ENCODE measurements around the gene CCDC24.

The CCDC24 gene

DNA sequence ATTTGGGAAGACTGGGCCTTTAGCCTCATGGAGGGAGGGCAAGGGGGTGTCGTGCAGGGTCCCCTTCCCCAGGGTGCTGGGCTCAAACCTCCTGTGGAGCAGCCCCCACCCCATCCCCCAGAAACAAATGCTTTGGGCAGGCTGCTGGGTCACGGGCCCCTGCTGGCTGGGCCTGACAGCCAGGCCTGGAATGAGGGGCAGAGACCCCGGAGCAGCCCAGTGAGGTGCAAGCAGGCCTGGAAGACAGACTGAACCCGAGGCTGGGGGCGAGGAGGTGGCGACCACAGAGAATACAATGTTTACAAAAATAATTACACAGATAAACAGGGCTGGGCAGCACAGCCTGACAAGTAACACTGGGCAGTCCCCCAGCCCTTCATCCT is 5.3 kb downstream of the CCDC24 start:
- in situ Hi-C loops (cut with MboI; ENCODE audit: low sequenced_read_pairs) = no loop called here

DNA sequence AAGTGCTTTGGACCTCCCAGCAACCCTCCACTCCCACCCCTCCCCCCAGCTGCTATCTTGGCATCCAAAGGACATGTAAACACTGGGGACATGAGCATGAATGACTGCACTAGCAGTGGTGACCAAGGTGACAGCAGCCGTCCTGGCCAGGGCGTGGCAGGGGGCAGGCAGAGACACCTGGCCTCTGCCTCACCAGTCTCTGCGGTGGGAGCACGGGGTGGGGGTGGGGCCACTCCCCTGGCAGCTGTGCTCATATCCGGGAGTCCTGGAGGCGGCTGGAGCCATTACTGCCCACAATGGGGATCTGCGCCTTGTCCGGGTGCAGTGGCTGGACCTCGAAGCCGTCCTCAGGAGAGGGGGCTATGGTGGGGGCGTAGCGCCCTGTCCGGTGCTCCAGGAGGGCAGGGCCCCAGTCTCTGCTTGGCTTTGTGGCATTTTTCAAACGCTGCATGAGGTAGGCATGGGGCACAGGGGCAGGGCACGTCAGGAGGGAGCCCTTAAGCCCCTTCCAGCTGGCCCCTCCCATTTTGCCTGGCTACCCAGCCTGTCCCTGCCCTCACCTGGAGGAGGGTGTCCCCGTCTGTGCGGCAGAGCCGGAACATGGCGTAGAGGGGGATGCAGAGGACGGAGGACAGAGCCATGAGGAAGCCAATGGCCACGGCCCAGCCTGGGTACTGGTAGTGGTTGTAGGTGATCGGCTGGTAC is 6.0 kb downstream of the CCDC24 start:
- in situ Hi-C loops (cut with MboI; ENCODE audit: low sequenced_read_pairs) = no loop called here

DNA sequence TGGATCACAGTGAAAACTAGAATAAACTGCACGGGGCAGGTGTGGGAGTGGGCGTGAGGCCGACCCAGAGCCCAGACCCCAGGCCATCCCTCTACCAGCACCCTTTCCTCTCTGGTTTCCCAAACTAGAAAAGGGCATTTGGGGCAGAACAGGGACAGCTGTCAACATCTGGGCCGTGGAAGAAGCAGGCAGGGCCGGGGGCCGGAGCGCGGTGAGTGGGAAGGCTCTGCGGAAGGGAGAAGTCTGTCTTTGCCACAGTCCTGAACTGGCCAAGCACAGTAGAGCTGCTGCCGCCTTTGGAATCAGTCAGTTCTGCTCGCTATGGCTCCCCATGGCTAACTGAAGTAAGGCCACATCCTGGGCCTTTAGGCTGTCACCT is 6.6 kb downstream of the CCDC24 start:
- in situ Hi-C loops (cut with MboI; ENCODE audit: low sequenced_read_pairs) = no loop called here

DNA sequence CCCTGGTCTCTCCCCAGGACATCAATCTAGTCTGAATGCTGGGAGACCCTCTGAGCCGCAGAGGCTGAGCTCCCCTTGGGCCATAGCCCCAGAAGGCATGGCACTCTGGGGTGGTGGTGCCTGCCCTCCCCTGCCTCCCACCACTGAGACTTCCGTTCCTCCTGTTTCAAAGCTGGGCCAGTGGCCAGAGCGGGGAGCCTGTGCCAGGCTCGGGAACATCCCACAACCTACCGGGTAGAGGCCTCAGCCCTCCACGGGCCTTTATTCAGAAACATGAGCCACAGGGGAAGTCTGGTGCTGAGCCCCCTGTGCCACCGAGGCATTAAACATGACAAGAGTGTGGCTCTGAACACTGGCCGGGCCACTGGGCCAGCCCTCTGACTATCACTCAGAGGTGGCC is 8.1 kb downstream of the CCDC24 start:
- in situ Hi-C loops (cut with MboI; ENCODE audit: low sequenced_read_pairs) = no loop called here

DNA sequence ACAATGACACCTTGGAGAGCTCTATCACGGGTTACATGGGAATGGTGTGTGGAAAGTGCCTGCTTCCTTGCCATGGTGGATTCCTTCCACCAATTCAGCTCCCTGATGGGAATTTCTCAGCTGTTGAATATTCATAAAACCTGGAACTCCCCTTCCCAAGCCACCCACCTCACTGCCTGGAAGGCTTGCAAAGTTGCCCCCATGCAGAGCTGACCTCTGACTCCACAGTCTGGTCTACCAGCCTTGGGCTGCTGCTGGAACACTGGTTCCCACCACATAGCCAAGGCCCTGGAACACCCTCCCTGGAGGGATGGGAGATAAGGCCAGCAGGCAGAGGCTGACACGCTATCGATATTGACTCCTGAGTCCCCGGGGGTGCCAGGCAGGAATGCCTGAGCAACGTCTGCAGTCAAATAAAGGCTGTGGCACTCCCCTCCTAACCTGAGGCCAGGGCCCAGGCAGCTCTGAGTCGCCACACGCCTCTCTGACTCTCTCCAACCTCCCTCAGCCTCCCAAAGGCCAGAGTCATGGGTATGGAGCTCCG is 8.8 kb downstream of the CCDC24 start:
- in situ Hi-C loops (cut with MboI; ENCODE audit: low sequenced_read_pairs) = no loop called here

DNA sequence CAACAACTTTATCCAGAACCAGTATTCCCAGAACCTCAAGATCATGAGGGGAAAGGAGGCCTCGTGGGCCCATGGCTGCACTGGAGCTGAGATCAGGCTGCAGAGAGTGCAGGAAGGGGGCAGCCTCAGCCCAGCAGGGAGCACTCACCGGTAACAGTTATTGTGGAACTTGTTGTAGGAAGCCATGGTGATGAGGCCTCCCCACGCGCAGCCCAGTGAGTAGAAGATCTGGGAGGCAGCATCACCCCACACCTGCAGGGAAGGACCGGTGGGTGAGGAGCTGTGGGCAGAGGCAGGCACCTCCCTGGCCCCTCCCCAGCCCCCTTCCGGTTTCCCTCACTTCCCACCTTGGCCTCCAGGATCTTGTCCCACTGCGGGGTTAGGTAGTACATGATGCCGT is 10.8 kb downstream of the CCDC24 start:
- in situ Hi-C loops (cut with MboI; ENCODE audit: low sequenced_read_pairs) = no loop called here

DNA sequence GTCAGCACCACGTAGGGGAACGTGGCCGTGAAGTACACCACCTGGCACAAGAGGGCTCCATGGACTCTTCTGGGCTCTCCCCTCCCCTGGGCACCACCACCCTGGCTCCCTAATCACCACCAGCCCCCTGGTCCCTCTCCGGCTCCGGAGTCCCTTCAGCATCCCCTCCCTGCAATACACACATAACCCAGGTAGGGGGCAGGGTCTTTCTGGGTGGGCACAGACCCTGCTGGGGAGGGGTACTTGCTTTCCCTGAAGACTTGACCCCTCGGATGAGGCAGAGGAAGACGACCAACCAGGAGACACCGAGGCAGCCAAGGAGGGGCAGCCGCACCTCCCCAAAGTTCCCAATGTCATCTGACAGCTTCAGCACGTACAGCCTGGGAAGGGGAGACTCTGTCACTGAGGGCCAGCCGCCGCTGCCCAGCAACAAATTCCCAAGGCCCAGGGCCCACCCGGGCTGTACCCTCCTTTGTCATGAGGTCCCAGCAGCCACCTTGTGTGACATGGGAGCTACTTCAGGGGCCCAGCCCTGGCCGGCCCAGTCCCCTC is 11.3 kb downstream of the CCDC24 start:
- in situ Hi-C loops (cut with MboI; ENCODE audit: low sequenced_read_pairs) = no loop called here

DNA sequence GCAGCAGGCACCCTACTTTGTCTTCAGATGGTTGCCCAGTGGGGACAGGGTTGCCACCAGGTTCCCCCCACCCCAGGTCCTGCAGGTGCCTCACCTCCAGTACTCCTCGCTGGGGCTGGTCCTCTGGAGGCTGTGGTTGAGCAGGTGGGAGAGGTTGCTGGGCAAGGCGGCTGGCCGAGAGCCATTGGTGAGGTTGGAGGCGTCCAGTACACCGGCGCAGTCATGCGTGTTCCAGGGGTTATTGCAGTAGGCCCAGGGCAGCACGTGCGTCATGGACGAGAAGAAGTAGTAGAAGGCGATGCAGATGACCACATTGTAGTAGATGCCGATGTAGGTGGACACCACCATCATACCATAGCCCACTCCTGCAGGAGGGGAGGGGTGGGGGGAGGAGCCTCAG is 16.9 kb downstream of the CCDC24 start:
- in situ Hi-C loops (cut with MboI; ENCODE audit: low sequenced_read_pairs) = no loop called here

DNA sequence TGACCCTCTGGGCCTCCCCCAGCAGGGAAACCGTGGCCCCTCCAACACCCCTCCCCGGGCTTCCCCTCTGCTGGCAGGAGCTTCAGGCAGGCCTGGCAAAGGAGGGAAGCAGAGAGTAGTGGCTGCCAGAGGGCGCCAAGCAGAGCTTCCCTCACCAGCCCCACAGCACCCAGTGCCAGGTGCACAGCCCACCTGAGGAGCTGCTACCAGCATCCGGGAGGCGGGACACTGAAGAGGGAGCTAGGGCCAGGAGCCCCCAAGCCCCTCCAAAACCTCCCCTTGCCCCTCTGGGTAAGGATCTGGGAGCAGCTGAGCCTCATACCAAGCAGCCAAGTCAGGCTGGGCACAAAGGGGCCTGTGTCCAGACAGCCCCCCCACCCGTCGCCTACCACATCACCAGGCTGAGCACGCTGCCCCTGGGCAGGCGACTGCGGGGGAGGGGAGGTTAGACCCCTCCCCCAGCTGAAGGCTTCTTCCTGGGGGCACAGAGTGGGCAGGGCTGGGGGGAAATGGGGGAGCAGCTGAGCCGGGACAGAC is 19.6 kb downstream of the CCDC24 start:
- in situ Hi-C loops (cut with MboI; ENCODE audit: low sequenced_read_pairs) = no loop called here

DNA sequence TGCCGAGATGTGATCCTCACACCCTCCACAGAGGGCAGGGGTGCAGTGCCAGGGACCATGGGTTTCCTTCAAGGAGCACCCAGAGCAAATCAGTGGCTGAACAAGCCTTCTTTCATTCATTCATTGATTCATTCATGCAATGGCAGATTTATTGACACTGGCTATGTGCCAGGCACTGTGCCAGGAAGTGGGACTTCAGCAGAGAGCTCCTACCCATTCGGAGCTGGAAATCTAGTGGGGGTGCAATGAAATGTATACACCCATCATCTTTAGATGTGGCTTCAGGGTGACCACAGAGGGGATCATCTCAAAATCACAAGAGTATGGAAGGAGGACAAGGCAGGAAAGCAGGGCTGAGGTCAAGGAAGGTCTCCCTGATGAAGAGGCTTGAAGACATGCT is 21.0 kb downstream of the CCDC24 start:
- in situ Hi-C loops (cut with MboI; ENCODE audit: low sequenced_read_pairs) = no loop called here

DNA sequence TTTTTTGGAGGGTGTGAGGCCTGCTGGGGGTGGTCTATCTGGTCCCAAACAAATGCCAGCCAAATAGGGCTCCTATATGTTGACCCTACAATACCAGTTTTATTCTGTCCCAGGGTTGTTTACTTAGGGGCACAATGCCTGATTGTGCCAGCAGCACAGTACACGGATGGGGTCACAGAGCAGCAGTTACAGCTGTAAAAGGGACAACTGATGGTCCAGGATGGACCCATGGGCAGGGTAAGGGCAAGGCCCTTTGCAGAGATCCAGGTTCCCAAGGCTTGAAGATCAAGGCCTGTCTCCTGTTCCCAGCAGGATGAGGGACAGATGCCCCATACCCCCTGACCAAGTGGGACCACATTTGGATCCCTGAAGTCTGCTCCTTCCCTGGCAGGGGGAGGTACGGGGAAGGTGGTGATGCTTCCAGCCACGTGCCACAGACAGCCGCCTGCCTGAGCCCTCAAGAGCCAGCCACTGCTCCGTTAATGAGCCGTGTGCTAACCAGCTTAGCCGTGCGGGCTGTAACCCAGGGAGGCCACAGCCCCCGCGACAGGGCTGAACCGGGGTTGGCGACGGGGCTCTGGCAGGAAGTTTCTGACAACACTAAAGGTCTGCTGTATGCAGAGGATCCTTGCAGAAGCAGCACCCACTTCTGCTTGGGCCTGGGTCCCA is 21.7 kb downstream of the CCDC24 start:
- in situ Hi-C loops (cut with MboI; ENCODE audit: low sequenced_read_pairs) = no loop called here

DNA sequence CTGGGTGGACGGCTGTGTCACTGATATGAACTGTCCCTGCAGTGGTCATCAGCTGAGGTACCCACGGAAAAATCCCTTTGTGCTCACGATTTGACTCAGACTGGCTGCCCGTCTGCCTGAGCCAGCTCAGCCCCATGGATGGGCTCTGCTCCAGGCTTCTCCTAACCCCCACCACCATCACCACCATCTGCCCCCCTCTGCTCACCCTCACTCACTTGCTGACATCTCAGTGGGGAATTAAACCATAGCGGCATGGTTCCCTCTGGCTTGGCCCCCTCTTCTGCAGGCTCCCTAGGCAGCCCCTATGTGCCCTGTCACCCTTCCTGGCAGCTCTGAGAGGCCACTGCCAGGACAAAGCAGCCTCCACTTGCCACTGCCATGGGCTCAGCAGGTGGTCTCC is 22.6 kb downstream of the CCDC24 start:
- in situ Hi-C loops (cut with MboI; ENCODE audit: low sequenced_read_pairs) = no loop called here

DNA sequence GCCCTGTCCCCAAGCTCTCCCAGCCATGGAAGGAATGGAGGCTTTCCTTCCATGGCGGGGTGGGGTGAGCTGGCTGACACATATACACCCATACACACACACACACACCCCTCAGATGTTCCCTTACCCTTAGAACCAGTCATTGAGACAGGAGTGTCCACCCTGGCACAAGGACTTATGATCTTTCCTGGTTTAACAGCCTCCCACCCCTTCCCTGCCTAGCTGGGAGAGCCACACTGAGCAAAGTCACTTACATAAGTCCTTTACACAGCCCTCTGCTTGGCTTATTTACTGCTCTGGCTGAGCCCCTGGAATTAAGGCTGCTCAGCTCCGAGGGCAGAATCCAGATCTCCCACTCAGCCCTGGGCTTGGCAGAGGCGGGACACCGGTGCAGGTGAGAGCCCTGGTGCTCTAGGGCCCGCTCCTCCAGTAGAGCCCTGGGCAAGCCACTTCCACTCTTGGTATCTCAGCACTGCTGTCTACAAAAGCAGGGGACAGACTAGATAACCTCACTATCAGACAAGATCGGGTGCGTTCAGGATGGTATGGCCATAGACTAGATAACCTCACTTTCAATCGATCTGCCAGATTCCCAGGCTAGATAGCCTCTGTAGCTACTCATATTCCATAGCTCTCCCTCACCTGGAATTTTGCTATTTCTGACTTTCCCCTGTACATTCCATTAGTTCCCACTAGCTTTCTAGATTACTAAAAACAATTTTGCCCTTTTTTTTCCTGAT is 23.1 kb downstream of the CCDC24 start:
- in situ Hi-C loops (cut with MboI; ENCODE audit: low sequenced_read_pairs) = no loop called here

DNA sequence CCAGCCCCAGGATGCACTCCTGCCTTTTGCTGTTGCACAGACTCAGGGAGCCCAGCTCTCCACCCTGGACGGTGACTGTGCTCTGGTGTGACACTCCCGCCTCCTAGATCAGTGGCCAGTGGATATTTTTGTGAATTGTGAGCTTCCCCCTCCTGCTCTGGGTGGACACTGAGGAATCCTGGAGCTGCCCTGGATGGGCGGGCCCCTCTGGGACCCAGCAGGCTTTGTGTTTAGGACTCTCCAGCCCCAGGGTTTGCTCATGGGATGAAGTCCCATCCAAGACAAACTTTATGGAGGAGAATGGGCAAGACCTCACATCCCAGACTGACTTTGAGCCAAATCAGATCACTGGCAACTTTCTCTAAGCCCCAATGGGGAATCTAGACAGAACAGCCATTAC is 23.8 kb downstream of the CCDC24 start:
- in situ Hi-C loops (cut with MboI; ENCODE audit: low sequenced_read_pairs) = no loop called here

DNA sequence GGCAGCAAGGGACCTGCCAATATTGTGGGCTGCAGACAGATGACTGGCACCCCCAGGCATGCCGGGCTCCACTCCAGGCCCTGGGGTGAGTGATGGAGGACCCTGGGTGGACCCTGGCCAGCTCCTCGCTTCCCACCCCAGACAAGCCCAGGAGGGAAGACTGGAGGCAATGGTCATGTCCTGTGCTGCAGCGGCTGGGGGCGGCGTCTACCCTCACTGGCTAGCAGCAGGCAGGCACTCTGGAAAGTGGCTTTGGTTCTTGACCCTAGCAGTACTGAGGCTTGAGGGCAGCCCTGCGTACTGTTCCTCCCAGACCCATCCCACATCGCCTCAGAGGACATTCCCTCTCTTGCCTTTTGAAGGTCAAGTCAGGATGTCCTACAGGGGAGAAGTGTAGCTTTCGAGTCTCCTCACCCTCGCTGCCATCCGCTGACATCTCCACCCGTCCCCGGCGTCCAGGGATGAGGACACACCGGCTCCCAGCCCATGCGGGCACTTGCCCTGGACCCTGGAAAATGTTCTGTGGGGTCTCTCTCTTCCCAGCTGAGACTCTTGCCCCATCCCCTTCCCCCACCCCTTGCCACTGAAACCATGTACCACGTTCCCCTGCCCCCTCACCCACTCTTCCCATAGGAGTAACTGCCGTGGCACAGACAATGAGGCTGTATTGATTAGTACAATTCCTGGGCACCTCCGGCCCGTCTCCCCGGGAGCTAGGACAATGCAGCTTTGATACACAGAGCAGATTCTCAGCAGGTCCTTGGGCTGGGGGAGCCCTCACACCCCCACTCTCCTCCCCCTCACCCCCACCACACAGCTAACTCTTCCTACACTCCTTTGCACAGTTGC is 24.9 kb downstream of the CCDC24 start:
- in situ Hi-C loops (cut with MboI; ENCODE audit: low sequenced_read_pairs) = no loop called here

DNA sequence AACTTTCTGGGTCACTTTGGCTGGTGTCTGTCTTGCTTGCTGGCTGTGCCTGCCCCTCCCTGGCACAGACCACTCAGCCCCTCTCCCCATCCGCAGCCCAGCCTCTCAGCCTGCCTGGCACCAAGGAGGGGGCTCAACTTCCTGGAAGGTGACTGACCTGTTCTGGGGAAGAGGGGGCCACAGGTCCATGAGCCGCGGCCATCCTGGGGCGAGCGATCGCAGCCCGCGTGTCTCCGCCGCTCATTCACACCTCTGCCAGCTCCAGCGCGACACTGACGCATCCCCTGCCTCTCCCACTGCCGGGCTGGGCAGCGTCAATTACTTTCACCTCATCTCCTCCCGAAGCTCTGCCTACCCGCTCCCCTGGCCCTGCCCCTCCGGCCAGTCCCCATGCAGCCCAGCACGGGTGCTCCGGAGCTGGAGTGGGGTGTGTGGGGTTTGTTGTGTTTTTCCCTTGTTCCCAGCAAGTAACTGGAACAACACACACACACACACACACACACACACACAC is 25.5 kb downstream of the CCDC24 start:
- in situ Hi-C loops (cut with MboI; ENCODE audit: low sequenced_read_pairs) = no loop called here

DNA sequence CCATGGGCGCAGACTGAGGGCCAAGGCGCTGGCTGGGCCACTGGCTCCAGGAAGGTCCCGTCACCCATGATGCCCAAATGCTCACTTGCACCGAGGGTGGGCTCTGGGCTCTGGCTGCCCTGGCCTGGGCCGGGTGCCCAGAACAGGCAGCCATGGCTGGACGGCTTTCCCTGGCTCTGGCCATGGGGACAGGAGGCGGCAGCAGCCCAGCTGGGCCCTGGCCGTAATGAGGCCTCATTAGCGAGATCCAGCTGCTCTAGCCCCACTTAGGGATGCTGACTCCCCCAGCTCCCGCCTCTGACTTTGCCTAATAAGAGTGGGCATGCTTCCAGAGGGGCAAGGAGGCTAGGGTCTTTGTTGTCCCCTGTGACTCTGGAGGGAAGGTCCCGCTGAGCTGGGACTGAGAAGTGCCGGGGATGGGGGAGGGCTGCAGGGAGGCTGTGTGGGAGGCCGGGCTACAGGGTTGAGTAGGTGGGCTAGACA is 28.1 kb downstream of the CCDC24 start:
- in situ Hi-C loops (cut with MboI; ENCODE audit: low sequenced_read_pairs) = no loop called here

DNA sequence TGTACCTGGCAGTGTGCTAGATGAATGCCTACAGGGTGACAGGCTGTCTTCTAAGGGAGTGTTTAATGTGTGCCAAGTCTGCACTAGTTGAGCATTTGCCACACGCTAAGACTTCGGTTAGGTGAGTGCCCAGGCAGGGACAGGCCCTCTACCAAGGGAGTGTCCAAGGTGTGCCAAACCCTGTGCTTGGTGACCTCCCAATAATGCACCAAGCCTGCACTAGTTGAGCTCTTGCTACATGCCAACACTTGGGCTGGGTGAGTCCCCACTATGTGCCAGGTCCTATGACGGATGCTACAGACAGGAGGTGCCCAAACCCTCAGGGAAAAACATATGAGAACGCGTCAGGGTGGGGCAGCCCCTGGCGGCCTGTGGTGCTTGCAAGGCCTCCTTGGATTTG is 29.1 kb downstream of the CCDC24 start:
- in situ Hi-C loops (cut with MboI; ENCODE audit: low sequenced_read_pairs) = no loop called here

DNA sequence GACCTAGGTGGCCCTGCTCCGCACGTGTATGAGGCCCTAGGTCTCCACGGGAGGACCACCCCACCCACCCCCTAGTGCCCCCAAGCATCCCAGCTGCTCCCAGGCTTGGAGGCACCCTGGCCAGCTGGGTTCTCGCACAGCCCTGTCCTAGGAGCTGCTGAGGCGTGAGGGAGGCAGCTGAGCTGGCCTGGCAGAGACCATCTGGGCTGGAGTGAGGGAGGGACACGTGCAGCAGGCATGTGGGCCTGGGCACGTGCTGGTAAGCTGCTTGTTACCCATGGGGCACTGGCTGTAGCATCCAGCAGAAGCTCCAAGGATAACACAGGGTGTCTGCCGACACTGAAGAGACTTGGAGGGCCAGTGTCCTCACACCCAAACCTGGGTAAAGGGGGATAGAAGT is 29.8 kb downstream of the CCDC24 start:
- in situ Hi-C loops (cut with MboI; ENCODE audit: low sequenced_read_pairs) = no loop called here

All from HL-60/S4 treated with retinoic acid at 250 ng/mL for 4 days and 3 days (cell line).